SKM-1 (cell line): Measurements from ENCODE around the gene ATP13A1.
"Not testable (repeated sequence)": the region's sequence is repeated elsewhere in the genome, so short reads cannot be mapped to it uniquely, and the experiment has no call there.

Experiments
- DNase-seq: peaks from one replicate; lab custom pipeline; 2025; ENCODE audit not compliant: unreplicated experiment; lab: John Stamatoyannopoulos, UW

Gene ATP13A1

GRCh38 chr19:19624032-19624570, 39.4 kb downstream of the ATP13A1 start:
- no peak for DNase-seq

GRCh38 chr19:19623383-19623782, 40.1 kb downstream of the ATP13A1 start:
- no peak for DNase-seq

GRCh38 chr19:19619849-19620210, 43.6 kb downstream of the ATP13A1 start:
- no peak for DNase-seq

- no peak for DNase-seq
Measured at GRCh38 chr19:19619181-19619848, 44.2 kb downstream of the ATP13A1 start.

- DNase-seq, result peak; percentile 97
Measured at GRCh38 chr19:19618219-19619051, 45.0 kb downstream of the ATP13A1 start, which contains the start of gene PBX4. PBX4 (minus strand) TSS chr19:19618687; CDS start chr19:19618629, 58 bp downstream.

- no peak for DNase-seq
Measured at GRCh38 chr19:19615086-19615485, 48.4 kb downstream of the ATP13A1 start.

GRCh38 chr19:19613506-19613905, 50.0 kb downstream of the ATP13A1 start:
- DNase-seq, result no peak

GRCh38 chr19:19610376-19611202, 52.9 kb downstream of the ATP13A1 start:
- DNase-seq, result no peak

- DNase-seq, result not testable (repeated sequence)
Measured at GRCh38 chr19:19606686-19607085, 56.8 kb downstream of the ATP13A1 start.

GRCh38 chr19:19606021-19606420, 57.5 kb downstream of the ATP13A1 start:
- no peak for DNase-seq

GRCh38 chr19:19602713-19603324, 60.7 kb downstream of the ATP13A1 start:
- no peak for DNase-seq

- no peak for DNase-seq
Measured at GRCh38 chr19:19602136-19602712, 61.3 kb downstream of the ATP13A1 start.

GRCh38 chr19:19600793-19601330, 62.6 kb downstream of the ATP13A1 start:
- no peak for DNase-seq

GRCh38 chr19:19598728-19599451, 64.6 kb downstream of the ATP13A1 start:
- DNase-seq, result not testable (repeated sequence)

- no peak for DNase-seq
Measured at GRCh38 chr19:19597809-19598306, 65.6 kb downstream of the ATP13A1 start.
